HEK293 (cell line): Measurements from ENCODE around the gene IL2RG.

Experiments used
- CTCF ChIA-PET: fragments of 350-600 bp; formaldehyde crosslinking; extraction: SDS; loops from one replicate; lab custom pipeline; 2021; ENCODE audit warnings: antibody characterized with exemption; lab: Yijun Ruan, JAX
- POLR2A ChIA-PET: fragments of 300-600 bp; formaldehyde crosslinking; extraction: SDS; loops from one replicate; lab custom pipeline; 2020; ENCODE audit warnings: antibody characterized with exemption, inconsistent platforms; lab: Yijun Ruan, JAX
- H3K27ac ChIP-seq: fragments of 200-500 bp; sonication (Bioruptor generic); 2 replicates; pipeline ENCODE4 v1.5.1; 2014; ENCODE audit warnings: low read depth, low read length, control low read depth, inconsistent platforms; ENCODE audit errors: extremely low read depth
- H3K36me3 ChIP-seq, 2 experiments: fragments of 200-500 bp in 1 of 2; sonication (Bioruptor generic) in 1 of 2; 1 replicate in 1 of 2; 2 replicates in 1 of 2; pipeline ENCODE4 v1.5.1; 2014 to 2017; ENCODE audit warnings: inconsistent platforms in 2 of 2, low read length in 2 of 2; ENCODE audit not compliant: control insufficient read depth in 2 of 2, insufficient read depth in 1 of 2
- H3K4me1 ChIP-seq: fragments of 200-500 bp; sonication (Bioruptor generic); 2 replicates; pipeline ENCODE4 v1.5.1; 2014; ENCODE audit warnings: mild to moderate bottlenecking, low read length, inconsistent platforms; ENCODE audit not compliant: control insufficient read depth, insufficient read depth
- H3K4me3 ChIP-seq: 2 replicates; pipeline ENCODE4 v1.5.1; 2011; ENCODE audit warnings: low read depth, mild to moderate bottlenecking, control low read depth, low read length, moderate library complexity
- H3K9me3 ChIP-seq: fragments of 200-500 bp; sonication (Bioruptor generic); 2 replicates; pipeline ENCODE4 v1.5.1; 2014; ENCODE audit warnings: low read depth, low read length, inconsistent platforms; ENCODE audit not compliant: control insufficient read depth, insufficient read depth
- TCF7L2 ChIP-seq: IDR thresholded peaks from 2 replicates; pipeline ENCODE4 v1.6.1; 2011; ENCODE audit warnings: low read depth, mild to moderate bottlenecking, inconsistent platforms, low read length, moderate library complexity, borderline replicate concordance
- YY2 ChIP-seq: fragments of 450-650 bp; formaldehyde crosslinking; IDR thresholded peaks from 2 replicates; pipeline ENCODE4 v1.5.1; 2016; ENCODE audit warnings: missing biosample characterization, missing genetic modification characterization
- ZBTB11 ChIP-seq: fragments of 450-650 bp; formaldehyde crosslinking; conservative IDR thresholded peaks from 2 replicates; pipeline ENCODE4 v1.5.1; 2016; ENCODE audit warnings: low read depth, missing biosample characterization, missing genetic modification characterization
- ZBTB26 ChIP-seq: fragments of 450-650 bp; formaldehyde crosslinking; optimal IDR thresholded peaks from 2 replicates; pipeline ENCODE3; 2016; ENCODE audit warnings: missing biosample characterization, mild to moderate bottlenecking, missing genetic modification characterization
- ZNF112 ChIP-seq: fragments of 450-650 bp; formaldehyde crosslinking; IDR thresholded peaks from 2 replicates; pipeline ENCODE4 v1.5.0; 2017; ENCODE audit warnings: missing biosample characterization, missing genetic modification characterization
- ZNF121 ChIP-seq: fragments of 450-650 bp; formaldehyde crosslinking; IDR thresholded peaks from 2 replicates; pipeline ENCODE4 v1.5.1; 2016; ENCODE audit warnings: missing biosample characterization, missing genetic modification characterization
- ZNF16 ChIP-seq: fragments of 450-650 bp; formaldehyde crosslinking; IDR thresholded peaks from 2 replicates; pipeline ENCODE4 v1.5.1; 2016; ENCODE audit warnings: low read depth, missing biosample characterization, missing genetic modification characterization
- ZNF175 ChIP-seq: fragments of 450-650 bp; formaldehyde crosslinking; IDR thresholded peaks from 2 replicates; pipeline ENCODE4 v1.5.1; 2016; ENCODE audit warnings: missing biosample characterization, missing genetic modification characterization
- ZNF311 ChIP-seq: fragments of 450-650 bp; formaldehyde crosslinking; IDR thresholded peaks from 2 replicates; pipeline ENCODE4 v1.5.1; 2017; ENCODE audit warnings: missing biosample characterization, missing genetic modification characterization, borderline replicate concordance
- ZNF335 ChIP-seq: fragments of 450-650 bp; formaldehyde crosslinking; conservative IDR thresholded peaks from 2 replicates; pipeline ENCODE4 v1.5.1; 2016; ENCODE audit warnings: missing biosample characterization, missing genetic modification characterization
- ZNF548 ChIP-seq: fragments of 450-650 bp; formaldehyde crosslinking; IDR thresholded peaks from 2 replicates; pipeline ENCODE4 v1.5.1; 2016; ENCODE audit warnings: missing biosample characterization, missing genetic modification characterization
- ZNF624 ChIP-seq: fragments of 450-650 bp; formaldehyde crosslinking; IDR thresholded peaks from 2 replicates; pipeline ENCODE4 v1.5.1; 2017; ENCODE audit warnings: missing biosample characterization, missing genetic modification characterization
- ZNF660 ChIP-seq: fragments of 450-650 bp; IDR thresholded peaks from 2 replicates; pipeline ENCODE4 v1.5.1; 2018; ENCODE audit warnings: missing biosample characterization, mild to moderate bottlenecking, missing genetic modification characterization
- ZNF776 ChIP-seq: fragments of 450-650 bp; formaldehyde crosslinking; IDR thresholded peaks from 2 replicates; pipeline ENCODE4 v1.5.0; 2017; ENCODE audit warnings: missing biosample characterization, missing genetic modification characterization, borderline replicate concordance
- TF ChIP-seq, protein P1 (sequence below): fragments of 450-650 bp; formaldehyde crosslinking; IDR thresholded peaks from 2 replicates; pipeline ENCODE4 v1.5.1; 2016; ENCODE audit warnings: missing biosample characterization, missing genetic modification characterization
- TF ChIP-seq, protein P2 (sequence below): fragments of 450-650 bp; formaldehyde crosslinking; IDR thresholded peaks from 2 replicates; pipeline ENCODE4 v1.5.1; 2016; ENCODE audit warnings: missing biosample characterization, missing genetic modification characterization
- TF ChIP-seq, protein P3 (sequence below): fragments of 450-650 bp; formaldehyde crosslinking; IDR thresholded peaks from 2 replicates; pipeline ENCODE4 v1.5.1; 2016; ENCODE audit warnings: missing biosample characterization, missing genetic modification characterization, borderline replicate concordance

The IL2RG gene

GRCh38 chrX:71144651-71145050 lies 33.3 kb upstream of the IL2RG start, which contains the start of gene NLGN3:
Gene NLGN3, plus strand, starts transcription at chrX:71144841. Its CDS starts 2,909 bp downstream, at chrX:71147750.
- Histone ChIP-seq H3K4me3 (no peak within 1 kb of the TSS), H3K27ac (no peak within 1 kb of the TSS), H3K36me3 (peaks cover 0 to 25% of the 10 kb centered on the region in 2 experiments; a peak in 2 of 3 replicates), H3K4me1 (no peaks in the 10 kb centered on the region), H3K9me3 (no peaks in the 10 kb centered on the region)
- POLR2A ChIA-PET = no interaction called here
- TF ChIP-seq ZBTB26 (tag by site-specific recombination) (peak; percentile 46), ZNF112 (no peak)
- CTCF ChIA-PET = no interaction called here

DNA sequence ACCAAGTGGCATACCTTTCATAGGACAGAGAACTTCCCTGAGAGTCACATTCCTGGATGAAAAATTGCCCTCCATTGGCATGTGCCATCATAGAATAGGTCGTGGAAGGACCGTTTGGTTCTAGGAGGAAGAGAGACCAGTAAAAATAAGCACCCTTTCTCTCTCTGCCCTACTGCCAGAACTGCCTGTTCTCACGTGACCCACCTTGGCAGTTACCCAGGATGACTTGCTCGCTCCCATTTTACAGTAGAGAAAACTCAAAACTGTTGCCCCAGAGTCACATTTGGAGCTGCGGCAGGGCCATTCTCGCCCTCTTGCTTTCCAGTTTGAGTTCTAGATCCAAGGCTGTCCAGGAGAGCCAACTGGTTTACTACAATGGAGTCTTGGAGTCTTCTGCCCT lies 32.1 kb upstream of the IL2RG start:
- ChIA-PET POLR2A (interaction anchor here (0.5 kb wide), 1 partner anchor 78 kb away, joined by 3 read pairs; no protein-coding TSS in a partner anchor), CTCF (interaction anchor here (0.6 to 1.3 kb wide), 2 partner anchors 14 to 181 kb away, joined by 3 to 5 read pairs; no protein-coding TSS in a partner anchor)
- Histone ChIP-seq H3K4me1 (no peaks in the 10 kb centered on the region), H3K9me3 (no peaks in the 10 kb centered on the region), H3K4me3 (no peak overlapping the region), H3K27ac (no peak overlapping the region), H3K36me3 (peaks cover 1 to 34% of the 10 kb centered on the region in 2 experiments; a peak in 2 of 3 replicates)
- TF ChIP-seq ZNF335 (tag by site-specific recombination) (no peak), ZNF660 (tag by site-specific recombination) (no peak), ZNF624 (tag by site-specific recombination) (no peak)
- TF ChIP-seq, protein P1, sequence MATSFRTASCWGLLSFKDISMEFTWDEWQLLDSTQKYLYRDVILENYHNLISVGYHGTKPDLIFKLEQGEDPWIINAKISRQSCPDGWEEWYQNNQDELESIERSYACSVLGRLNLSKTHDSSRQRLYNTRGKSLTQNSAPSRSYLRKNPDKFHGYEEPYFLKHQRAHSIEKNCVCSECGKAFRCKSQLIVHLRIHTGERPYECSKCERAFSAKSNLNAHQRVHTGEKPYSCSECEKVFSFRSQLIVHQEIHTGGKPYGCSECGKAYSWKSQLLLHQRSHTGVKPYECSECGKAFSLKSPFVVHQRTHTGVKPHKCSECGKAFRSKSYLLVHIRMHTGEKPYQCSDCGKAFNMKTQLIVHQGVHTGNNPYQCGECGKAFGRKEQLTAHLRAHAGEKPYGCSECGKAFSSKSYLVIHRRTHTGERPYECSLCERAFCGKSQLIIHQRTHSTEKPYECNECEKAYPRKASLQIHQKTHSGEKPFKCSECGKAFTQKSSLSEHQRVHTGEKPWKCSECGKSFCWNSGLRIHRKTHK = no peak

- H3K9me3 ChIP-seq = no peaks in the 10 kb centered on the region
- no peak overlapping the region for H3K27ac ChIP-seq
- CTCF ChIA-PET = no interaction called here
- peaks cover 11 to 65% of the 10 kb centered on the region in 2 experiments for H3K36me3 ChIP-seq
- no peaks in the 10 kb centered on the region for H3K4me1 ChIP-seq
- POLR2A ChIA-PET = interaction anchor here (0.5 kb wide), 1 partner anchor 105 kb away, joined by 6 read pairs; no protein-coding TSS in a partner anchor
- no peak overlapping the region for H3K4me3 ChIP-seq
- TF ChIP-seq, protein P2, sequence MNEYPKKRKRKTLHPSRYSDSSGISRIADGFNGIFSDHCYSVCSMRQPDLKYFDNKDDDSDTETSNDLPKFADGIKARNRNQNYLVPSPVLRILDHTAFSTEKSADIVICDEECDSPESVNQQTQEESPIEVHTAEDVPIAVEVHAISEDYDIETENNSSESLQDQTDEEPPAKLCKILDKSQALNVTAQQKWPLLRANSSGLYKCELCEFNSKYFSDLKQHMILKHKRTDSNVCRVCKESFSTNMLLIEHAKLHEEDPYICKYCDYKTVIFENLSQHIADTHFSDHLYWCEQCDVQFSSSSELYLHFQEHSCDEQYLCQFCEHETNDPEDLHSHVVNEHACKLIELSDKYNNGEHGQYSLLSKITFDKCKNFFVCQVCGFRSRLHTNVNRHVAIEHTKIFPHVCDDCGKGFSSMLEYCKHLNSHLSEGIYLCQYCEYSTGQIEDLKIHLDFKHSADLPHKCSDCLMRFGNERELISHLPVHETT (tag by site-specific recombination) = no peak
- TF ChIP-seq ZBTB11 (tag by site-specific recombination) (no peak), YY2 (tag by site-specific recombination) (no peak), ZNF548 (no peak), ZNF16 (tag by site-specific recombination) (no peak), ZNF311 (tag by site-specific recombination) (no peak), ZNF776 (no peak), TCF7L2 (no peak), ZNF121 (tag by site-specific recombination) (no peak), ZNF175 (tag by site-specific recombination) (no peak)
- TF ChIP-seq, protein P3, sequence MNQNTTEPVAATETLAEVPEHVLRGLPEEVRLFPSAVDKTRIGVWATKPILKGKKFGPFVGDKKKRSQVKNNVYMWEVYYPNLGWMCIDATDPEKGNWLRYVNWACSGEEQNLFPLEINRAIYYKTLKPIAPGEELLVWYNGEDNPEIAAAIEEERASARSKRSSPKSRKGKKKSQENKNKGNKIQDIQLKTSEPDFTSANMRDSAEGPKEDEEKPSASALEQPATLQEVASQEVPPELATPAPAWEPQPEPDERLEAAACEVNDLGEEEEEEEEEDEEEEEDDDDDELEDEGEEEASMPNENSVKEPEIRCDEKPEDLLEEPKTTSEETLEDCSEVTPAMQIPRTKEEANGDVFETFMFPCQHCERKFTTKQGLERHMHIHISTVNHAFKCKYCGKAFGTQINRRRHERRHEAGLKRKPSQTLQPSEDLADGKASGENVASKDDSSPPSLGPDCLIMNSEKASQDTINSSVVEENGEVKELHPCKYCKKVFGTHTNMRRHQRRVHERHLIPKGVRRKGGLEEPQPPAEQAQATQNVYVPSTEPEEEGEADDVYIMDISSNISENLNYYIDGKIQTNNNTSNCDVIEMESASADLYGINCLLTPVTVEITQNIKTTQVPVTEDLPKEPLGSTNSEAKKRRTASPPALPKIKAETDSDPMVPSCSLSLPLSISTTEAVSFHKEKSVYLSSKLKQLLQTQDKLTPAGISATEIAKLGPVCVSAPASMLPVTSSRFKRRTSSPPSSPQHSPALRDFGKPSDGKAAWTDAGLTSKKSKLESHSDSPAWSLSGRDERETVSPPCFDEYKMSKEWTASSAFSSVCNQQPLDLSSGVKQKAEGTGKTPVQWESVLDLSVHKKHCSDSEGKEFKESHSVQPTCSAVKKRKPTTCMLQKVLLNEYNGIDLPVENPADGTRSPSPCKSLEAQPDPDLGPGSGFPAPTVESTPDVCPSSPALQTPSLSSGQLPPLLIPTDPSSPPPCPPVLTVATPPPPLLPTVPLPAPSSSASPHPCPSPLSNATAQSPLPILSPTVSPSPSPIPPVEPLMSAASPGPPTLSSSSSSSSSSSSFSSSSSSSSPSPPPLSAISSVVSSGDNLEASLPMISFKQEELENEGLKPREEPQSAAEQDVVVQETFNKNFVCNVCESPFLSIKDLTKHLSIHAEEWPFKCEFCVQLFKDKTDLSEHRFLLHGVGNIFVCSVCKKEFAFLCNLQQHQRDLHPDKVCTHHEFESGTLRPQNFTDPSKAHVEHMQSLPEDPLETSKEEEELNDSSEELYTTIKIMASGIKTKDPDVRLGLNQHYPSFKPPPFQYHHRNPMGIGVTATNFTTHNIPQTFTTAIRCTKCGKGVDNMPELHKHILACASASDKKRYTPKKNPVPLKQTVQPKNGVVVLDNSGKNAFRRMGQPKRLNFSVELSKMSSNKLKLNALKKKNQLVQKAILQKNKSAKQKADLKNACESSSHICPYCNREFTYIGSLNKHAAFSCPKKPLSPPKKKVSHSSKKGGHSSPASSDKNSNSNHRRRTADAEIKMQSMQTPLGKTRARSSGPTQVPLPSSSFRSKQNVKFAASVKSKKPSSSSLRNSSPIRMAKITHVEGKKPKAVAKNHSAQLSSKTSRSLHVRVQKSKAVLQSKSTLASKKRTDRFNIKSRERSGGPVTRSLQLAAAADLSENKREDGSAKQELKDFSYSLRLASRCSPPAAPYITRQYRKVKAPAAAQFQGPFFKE (tag by site-specific recombination) = no peak
Measured at GRCh38 chrX:71140440-71140839, 29.1 kb upstream of the IL2RG start.
